H4 (cell line): ENCODE results near the gene IL21R. TPM values are rescaled to one million over a fixed set of nuclear protein-coding genes. Genes with fewer than 3 reads are reported as not detected.
"Not testable (repeated sequence)": the region's sequence is repeated elsewhere in the genome, so short reads cannot be mapped to it uniquely, and the experiment has no call there.

ENCODE experiments used
- DNase-seq: peaks from one replicate; pipeline ENCODE4 v3.0.0-alpha.2; 2015; ENCODE audit warnings: low spot score
- total RNA-seq: library from RNA; depleted of rRNA; stranded (reverse); fragments of >200 nt; shearing (Covaris generic); gene quantifications from 2 replicates; pipeline ENCODE4 v1.2.3, GENCODE V29; 2014

The IL21R gene
- total RNA-seq, 1 experiment from 2014 or later = 1.0 TPM

DNA sequence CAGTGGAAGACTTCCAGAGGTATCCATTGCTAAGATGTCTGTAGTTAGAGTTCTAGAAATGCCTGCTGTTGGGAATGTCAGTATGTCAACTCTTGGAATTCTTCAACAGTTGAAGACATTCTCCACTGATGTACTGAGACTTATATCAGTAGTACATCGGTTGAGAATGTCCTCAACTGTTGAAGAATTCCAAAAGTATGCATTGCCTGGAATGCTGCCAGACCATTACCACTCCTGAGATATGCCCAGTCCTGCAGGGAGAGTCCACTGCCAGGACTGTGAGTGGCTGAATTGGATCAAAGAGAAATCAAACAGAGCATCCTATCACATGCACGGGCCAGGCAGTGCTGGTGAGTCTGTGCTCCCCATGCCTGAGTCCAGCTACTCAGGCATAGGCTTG lies 42.0 kb downstream of the IL21R start:
- DNase-seq = no peak

DNA sequence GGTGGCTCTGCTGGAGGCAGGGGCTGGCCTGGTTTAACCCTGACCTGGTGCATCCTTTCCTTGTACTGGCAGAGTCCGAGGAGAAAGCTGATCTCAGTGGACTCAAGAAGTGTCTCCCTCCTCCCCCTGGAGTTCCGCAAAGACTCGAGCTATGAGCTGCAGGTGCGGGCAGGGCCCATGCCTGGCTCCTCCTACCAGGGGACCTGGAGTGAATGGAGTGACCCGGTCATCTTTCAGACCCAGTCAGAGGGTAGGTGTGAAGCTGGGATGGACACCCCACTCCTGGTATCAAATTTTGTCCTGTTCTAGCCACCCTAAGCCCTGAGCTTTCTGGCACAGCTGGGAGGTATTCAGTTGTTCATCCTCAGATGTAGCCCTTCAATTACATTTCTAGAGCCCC lies 42.5 kb downstream of the IL21R start:
- no peak for DNase-seq

DNA sequence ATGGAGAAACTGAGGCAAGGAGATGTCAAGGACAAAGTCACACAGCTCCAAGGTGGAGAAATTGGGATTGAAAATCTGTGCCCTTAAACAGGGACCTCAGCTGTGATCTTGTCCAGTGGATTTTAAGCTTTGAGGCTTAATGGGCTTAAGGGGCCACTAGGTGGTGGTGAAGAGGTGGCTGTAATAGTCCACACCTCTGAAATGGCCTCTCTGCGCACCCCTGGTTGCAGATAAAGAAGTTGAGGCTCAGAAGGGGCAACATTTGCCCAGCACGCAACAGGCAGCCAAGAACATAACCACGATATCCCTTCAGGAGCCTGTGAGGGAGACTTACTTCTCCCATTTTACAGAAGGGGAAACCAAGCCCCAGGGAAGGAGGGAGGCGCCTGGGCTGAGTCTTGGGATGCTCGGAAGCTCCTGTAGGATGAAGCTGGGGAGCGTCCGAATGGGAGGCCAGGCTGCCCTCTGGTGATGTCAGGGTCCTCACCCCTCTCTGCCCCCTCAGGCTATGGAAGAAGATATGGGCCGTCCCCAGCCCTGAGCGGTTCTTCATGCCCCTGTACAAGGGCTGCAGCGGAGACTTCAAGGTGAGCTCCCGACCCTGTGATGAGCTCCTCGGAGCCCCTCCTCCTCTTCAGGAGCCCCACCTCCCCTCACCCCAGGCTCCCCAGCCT lies 43.7 kb downstream of the IL21R start:
- no peak for DNase-seq

DNA sequence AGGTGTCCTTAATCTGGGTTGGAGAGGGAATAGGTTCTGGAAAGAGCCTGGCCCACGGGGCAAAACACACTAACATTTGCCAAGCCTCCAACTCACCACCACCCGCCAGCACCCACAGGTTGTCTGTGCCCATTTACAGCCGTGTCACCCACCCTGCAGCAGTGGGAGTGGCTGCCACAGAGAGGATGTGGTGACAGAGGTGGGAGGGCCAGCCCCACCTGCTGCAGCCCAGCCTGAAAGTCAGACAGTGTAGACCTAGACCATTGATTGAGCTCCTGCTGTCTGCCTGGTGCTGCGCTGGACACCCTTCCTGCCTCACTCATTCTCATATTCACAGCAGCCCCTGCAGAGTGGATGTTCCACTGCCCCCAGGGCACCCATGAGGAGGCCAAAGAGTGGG lies 44.7 kb downstream of the IL21R start:
- no peak for DNase-seq

DNA sequence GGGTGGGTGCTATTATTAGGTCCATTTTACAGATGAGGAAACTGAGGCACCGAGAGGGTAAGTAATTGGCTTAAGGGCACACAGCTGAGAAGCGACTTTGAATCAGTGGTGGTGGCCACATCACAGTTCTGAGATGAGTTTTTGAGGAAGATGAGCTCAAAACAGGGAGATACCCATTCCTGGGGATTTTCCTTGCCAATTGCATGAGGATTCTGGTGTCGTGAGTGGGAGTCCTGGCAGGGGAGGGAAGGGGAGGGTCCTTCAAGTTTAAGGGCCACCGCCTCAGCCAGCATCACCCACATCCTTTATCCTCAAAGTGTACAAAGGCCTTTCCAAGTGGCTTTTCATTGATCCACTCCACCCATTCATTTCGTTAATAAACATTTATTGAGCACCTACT lies 45.3 kb downstream of the IL21R start:
- no peak for DNase-seq

DNA sequence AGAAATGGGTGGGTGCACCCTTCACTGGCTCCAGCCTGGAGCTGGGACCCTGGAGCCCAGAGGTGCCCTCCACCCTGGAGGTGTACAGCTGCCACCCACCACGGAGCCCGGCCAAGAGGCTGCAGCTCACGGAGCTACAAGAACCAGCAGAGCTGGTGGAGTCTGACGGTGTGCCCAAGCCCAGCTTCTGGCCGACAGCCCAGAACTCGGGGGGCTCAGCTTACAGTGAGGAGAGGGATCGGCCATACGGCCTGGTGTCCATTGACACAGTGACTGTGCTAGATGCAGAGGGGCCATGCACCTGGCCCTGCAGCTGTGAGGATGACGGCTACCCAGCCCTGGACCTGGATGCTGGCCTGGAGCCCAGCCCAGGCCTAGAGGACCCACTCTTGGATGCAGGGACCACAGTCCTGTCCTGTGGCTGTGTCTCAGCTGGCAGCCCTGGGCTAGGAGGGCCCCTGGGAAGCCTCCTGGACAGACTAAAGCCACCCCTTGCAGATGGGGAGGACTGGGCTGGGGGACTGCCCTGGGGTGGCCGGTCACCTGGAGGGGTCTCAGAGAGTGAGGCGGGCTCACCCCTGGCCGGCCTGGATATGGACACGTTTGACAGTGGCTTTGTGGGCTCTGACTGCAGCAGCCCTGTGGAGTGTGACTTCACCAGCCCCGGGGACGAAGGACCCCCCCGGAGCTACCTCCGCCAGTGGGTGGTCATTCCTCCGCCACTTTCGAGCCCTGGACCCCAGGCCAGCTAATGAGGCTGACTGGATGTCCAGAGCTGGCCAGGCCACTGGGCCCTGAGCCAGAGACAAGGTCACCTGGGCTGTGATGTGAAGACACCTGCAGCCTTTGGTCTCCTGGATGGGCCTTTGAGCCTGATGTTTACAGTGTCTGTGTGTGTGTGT lies 46.8 kb downstream of the IL21R start:
- no peak for DNase-seq

DNA sequence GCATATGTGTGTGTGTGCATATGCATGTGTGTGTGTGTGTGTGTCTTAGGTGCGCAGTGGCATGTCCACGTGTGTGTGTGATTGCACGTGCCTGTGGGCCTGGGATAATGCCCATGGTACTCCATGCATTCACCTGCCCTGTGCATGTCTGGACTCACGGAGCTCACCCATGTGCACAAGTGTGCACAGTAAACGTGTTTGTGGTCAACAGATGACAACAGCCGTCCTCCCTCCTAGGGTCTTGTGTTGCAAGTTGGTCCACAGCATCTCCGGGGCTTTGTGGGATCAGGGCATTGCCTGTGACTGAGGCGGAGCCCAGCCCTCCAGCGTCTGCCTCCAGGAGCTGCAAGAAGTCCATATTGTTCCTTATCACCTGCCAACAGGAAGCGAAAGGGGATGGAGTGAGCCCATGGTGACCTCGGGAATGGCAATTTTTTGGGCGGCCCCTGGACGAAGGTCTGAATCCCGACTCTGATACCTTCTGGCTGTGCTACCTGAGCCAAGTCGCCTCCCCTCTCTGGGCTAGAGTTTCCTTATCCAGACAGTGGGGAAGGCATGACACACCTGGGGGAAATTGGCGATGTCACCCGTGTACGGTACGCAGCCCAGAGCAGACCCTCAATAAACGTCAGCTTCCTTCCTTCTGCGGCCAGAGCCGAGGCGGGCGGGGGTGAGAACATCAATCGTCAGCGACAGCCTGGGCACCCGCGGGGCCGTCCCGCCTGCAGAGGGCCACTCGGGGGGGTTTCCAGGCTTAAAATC lies 47.6 kb downstream of the IL21R start:
- no peak for DNase-seq

DNA sequence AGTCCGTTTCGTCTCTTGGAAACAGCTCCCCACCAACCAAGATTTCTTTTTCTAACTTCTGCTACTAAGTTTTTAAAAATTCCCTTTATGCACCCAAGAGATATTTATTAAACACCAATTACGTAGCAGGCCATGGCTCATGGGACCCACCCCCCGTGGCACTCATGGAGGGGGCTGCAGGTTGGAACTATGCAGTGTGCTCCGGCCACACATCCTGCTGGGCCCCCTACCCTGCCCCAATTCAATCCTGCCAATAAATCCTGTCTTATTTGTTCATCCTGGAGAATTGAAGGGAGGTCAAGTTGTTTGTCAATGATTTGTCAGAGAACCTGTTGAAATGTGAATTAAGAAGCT lies 48.2 kb downstream of the IL21R start:
- DNase-seq = no peak

DNA sequence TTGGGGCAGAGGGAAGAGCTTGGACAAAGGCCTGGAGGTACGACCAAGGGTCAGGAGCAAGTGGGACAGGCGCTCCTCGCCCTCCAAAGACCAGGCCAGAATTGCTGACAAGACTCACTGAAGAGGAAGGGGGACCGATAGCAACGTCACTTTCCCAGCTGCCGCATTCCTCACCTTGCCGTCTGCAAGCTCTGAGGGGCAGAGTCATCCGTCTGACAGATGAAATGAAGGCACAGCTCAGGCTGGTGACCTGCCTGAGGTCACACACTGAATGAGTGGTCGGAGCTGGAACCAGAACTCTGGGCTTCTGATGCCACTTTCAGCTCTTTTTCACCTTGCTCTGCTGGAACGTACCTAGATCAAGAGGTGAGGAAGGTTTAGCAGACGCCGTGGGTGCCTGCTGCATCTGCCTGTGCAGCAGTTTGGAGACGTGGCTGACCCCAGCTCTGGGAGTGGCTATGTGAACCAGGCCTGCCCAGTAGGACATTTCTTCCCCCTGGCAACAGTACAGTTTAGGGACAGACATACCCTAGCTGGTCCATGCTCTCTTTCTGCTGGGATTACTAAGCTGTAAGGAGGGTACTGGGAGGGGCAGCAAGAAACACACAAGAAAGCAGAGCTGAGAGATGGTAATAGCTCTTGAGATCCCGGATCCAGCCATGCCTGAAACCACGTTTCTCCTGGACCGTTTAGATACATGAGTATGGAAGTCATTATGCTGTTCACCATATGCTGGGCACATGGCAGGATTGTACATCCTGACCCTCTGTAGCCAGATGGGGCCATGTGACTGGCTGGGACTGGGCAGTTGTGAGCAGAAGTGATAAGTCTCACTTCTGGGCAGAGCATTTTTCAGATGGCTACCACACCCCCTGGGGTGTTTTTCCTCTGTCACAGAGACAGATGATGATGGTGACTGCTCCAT lies 50.9 kb downstream of the IL21R start:
- no peak for DNase-seq

DNA sequence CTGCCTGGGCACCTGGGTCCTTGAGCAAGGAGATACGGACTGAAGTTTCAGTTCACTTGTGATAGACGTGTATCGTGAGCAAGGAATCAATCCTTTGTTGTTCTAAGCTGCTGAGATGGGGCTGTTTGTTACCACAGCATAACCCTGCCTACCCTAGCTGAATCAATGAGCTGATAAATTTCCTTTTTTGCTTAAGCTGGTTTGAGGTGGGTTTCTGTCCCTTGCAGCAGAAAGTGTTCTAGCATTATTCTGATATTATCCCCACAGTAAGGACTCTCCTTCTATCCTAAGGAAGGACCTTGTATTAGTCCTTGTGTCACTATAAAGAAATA lies 51.5 kb downstream of the IL21R start:
- no peak for DNase-seq

DNA sequence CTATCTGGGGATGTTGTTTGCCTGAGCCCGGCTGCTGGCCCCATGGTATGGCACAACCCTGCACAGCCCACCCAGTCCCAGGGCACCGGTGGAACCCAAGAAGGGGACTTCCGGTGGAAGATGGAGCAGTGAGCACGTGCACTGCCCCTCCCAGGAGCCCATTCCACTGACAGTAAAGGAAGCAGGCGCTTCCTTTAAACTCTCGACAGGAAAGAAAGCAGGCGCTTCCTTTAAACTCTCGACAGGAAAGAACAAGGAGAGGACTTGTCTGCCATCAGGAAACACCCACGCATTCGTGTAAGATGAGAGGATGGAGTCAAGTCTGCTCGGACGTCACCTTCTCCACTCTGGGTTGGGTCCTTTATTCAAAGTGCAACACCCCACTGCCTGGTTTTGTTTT lies 53.7 kb downstream of the IL21R start:
- DNase-seq = no peak

DNA sequence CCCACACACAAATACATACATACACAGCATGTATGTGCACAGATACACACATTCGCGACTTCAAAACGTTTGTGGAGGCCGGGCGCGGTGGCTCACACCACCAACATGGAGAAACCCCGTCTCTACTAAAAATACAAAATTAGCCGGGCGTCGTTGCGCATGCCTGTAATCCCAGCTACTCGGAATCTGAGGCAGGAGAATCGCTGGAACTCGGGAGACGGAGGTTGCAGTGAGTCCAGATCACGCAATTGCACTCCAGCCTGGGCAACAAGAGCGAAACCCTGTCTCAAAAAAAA lies 55.6 kb downstream of the IL21R start:
- not testable (repeated sequence) for DNase-seq

DNA sequence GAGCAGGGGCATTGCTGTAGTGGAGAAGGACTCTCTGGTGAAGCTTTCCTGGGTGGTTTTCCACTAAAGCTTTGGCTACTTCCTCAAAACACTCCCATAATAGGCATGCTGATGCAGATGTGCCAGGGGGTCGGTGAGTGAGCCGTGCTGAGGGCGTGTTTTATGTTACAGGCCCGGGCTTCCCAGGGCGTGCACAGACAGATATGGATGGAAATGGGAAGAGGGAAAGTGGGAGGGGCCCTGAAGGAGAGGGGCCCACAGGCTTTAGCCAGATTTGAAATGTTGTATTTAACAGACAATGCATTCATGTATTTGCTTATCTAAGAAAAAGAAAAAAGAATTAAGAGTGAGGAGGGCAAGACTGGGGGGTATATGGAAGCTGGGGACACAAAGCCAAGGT lies 56.3 kb downstream of the IL21R start:
- no peak for DNase-seq

DNA sequence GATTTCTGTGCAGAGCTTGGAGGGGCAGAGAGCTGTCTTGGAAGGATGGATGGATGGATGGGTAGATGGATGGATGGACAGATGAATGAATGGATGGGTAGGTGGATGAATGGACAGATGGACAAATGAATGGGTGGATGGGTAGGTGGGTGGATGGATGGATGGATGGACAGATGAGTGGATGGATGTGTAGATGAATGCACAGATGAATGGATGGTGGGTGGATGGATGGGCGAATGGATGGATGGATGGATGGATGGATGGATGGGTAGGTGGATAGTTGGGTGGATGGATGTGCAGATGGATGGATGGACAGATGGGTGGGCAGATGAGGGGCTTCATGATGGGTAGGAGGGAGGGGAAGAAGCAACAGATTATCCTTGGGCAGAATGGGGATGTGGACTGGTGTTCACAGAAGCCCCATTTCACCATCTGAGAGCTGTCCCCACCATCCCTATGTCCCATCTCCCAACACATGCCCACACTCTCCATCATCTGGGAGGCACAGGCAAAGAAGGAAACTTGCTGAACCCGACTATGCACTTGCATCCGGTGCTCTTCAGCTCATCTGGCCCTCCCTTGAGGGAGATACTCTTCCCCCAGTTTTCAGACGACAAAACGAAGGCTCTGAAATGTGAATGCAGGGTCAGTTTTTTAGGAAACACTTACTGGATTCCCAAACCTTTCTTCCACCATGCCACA lies 57.2 kb downstream of the IL21R start:
- no peak for DNase-seq

DNA sequence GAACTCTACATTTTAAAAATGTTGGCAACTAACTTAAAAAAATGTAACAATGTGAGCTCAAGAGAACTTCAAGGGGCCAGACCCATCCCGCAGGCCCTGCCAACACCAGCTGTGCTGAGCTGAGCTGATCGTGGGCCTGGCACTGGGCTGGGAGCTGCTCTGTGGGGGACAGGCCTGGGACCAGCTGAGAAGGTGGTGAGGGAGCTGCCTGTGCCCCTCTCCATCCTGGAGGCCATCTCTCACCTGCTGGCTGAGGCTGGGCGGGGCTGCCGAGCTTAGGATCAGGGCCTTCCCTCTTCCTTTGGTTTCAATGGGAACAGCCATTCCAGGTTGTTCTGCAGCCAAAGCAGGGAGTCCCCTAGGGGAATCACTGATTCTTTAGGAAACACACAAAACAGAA lies 58.2 kb downstream of the IL21R start:
- no peak for DNase-seq

DNA sequence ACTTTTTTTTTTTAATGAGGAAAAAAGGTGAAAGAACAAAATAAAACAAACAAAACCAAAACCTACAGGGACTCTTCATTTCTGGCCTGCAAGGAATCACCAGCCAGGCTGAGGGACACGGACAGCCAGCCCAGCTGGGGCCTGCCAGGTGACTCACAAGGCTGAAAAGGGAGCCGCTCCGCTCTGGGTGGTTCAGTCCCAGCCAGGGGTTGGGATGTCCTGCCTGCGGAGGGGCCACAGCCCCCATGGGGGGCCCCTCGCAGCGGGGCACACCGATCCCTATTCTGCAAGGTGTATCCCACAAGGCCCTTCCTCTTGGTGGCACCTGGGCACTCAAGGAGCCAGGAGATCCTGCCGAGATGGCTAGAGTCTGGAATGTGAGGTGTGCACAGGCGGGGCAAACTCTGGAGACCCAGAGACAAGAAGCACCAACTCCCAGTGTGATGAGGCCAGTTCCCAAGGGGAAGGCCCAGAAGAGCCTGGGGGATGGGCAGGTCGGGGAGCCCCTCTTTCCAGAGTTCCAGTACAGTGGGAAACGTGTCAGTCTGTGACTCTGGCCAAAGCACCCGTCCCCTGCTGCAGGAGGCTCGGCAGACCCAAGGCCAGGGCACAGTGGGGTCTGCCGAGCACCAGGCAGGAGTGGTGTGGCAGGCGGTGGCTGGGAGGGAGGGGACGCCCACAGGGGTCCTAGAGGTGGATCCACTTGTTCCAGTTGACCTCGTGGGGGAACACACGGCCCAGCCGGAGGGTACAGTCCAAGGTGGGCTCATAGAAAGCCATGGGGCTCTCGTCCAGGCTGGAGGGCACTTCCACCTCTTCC lies 58.9 kb downstream of the IL21R start:
- no peak for DNase-seq

DNA sequence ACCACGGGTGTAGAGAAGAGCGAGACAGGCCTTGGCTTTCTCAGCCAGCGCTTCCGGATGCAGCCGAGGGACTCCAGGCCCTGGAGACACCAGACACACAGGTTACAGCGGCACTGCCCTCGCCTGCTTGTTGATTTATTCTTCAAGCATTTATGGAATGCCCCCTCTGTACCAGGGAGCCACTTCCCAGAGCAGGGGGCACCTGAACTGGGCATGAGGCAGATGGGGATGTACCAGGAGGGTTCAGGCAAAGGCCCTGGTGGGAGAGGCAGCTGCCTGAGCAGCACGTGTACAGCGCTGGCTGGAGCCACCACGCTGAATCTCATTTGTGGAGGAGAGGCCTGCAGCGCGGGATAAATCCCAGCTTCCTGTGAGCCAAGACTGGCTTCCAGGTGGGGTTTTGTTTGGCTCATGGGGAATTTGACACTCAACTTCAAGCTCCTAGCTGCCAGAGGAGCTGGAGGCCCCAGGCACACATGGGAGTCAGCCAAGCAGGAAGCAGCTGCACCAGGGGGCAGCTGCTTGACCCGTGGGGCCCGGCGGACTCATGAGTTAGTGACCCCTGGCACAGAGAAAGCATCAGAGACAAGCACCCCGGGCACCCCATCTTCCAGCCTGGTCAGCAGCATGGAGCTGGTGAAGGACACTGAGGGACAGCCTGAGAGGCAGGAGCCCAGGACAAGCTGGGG lies 59.7 kb downstream of the IL21R start:
- DNase-seq = no peak

DNA sequence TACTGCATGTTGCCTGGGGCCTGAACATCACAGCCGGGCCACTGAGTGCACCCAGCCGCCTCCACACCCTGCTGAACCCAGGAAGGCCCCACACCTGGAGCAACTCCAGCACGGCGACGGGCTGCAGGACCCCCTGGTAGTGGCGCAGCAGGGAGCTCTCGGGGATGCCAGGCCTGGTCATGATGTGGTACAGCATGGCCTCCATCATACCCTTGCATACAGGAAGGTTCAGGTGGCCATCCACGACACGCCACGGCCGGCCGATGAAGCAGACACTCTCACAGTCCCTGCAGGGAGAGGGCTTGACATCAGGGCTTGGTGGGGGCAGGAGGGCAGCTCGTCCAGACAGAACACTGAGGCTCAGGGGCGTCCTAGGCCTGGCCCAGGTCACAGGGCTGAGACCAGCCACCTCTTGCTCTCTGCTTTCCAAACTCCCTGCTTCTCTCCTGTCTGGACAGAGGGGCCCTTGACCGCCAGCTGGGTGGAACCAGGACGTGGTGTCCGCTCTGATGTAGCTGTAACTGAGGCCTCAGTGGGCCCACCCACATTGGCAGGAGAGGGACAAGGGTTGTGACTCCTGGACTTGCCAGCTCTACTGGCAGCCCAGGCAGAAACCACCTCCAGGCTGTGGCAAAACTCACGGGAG lies 60.3 kb downstream of the IL21R start:
- DNase-seq = no peak
